AG09309 (cell line): ENCODE measurements around the gene MBD3L5.
"Not testable (repeated sequence)": the region's sequence is repeated elsewhere in the genome, so short reads cannot be mapped to it uniquely, and the experiment has no call there.

Source experiments
- DNase-seq: peaks from one replicate; pipeline ENCODE4 v3.0.0-alpha.2; 2010; ENCODE audit warnings: low read depth
- H3K4me3 ChIP-seq: 2 replicates; pipeline ENCODE4 v1.5.1; 2011; ENCODE audit warnings: mild to moderate bottlenecking, low read depth, low read length, moderate library complexity; ENCODE audit not compliant: control insufficient read depth
- TF ChIP-seq, protein P1 (sequence below): IDR thresholded peaks from 2 replicates; pipeline ENCODE4 v1.5.1; 2011; ENCODE audit warnings: mild to moderate bottlenecking, low read depth, low read length, inconsistent platforms; ENCODE audit not compliant: insufficient read depth, control insufficient read depth; ENCODE audit errors: missing control alignments

Gene MBD3L5

DNA sequence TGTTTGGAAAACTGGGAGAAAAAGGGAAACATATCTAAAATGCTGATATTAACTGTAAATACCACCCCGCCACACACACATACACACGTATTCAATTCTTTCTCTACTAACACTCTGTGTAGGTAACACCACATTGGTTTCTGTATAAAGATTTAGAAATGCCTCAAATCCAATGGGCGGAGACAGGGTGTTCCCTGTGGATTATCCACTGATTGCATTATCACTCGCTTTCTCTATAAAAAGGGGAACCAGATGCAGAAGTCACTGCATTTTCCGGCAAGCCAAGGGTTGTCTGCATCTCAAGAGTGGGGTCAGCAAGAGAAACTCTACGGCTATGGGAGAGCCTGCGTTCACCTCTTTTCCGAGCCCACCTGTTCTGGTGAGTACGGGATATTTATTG lies at the start of gene MBD3L5:
Gene MBD3L5, plus strand, starts transcription at position 301 of the 400 bp plus-strand sequence. Its CDS starts 34 bp downstream, at position 335.
- DNase-seq, H3K4me3 ChIP-seq: not testable (repeated sequence)

DNA sequence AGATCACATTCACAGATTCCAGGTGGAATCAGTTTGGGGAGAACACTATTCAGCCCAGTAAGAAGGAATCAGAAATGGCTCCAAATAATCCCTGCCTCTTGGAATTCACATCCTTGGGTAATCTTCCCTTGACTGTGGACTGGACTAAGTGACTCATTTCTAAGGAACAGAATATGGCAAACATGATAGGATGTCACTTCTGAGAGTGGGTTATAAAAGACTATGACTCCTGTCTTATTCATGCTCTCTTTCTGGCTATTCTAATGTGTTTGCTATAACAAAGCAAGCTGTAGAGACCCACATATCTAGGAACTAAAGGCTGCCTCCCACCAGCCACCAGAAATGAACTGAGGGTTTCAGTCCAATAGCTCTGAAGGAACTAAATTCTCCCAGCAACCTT lies 46.9 kb upstream of the MBD3L5 start:
- TF ChIP-seq, protein P1, sequence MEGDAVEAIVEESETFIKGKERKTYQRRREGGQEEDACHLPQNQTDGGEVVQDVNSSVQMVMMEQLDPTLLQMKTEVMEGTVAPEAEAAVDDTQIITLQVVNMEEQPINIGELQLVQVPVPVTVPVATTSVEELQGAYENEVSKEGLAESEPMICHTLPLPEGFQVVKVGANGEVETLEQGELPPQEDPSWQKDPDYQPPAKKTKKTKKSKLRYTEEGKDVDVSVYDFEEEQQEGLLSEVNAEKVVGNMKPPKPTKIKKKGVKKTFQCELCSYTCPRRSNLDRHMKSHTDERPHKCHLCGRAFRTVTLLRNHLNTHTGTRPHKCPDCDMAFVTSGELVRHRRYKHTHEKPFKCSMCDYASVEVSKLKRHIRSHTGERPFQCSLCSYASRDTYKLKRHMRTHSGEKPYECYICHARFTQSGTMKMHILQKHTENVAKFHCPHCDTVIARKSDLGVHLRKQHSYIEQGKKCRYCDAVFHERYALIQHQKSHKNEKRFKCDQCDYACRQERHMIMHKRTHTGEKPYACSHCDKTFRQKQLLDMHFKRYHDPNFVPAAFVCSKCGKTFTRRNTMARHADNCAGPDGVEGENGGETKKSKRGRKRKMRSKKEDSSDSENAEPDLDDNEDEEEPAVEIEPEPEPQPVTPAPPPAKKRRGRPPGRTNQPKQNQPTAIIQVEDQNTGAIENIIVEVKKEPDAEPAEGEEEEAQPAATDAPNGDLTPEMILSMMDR = no peak
- no peak overlapping the region for H3K4me3 ChIP-seq
- DNase-seq = no peak

DNA sequence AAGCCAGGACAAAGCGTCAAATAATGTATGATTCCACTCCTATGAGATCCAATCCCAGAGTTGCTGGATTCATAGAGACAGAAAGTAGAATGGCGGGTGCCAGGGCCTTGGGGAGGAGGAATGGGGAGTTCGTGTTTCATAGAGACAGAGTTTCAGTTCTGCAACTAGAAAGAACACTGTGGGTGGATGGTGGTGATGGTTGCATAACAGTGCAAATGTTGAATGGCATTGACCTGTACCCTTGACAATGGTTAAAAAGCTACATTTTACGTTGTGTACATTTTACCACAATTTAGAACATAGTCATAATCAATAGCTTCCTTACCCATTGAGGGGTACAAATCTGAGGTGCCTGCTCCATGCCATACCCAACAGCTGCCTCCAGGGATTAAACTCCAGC lies 42.5 kb upstream of the MBD3L5 start:
- no peak overlapping the region for H3K4me3 ChIP-seq
- TF ChIP-seq, protein P1 = no peak
- DNase-seq = no peak

DNA sequence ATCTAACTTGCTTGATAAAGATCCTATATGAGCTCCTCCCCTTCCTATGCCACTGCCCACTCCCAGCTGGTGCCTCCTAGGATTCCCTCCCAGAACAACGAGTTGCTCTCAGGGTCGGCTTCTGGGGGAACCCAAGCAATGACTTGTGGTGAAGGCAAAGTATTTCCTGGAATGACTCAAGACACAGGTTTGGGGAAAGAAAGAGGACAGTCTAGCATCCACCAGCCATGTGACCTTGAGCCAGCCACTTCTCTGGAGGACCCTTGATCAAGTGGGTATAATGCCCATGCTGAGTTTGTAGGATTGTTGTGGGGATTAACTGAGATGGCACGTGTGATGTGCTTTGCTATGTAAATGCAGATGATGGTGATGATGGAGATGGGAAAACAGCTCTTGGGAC lies 42.1 kb upstream of the MBD3L5 start:
- H3K4me3 ChIP-seq = no peak overlapping the region
- TF ChIP-seq, protein P1 = no peak
- no peak for DNase-seq

DNA sequence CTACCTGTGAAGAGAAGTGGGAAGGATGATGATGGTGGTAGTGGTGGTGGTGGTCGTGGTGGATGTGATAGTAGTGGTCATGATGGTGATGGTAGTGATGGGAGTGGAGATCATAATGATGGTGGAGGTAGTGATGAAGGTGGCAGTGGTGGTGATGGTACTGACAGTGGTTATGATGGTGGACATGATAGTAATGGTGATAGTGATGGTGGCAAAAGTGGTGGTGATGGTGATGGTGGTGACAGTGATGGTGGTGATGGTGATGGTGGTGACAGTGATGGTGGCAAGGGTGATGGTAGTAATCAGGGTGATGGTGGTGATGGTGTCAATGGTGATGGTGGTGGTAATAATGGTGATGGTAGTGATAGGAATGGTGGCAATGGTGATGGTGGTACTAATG lies 35.3 kb upstream of the MBD3L5 start:
- H3K4me3 ChIP-seq = no peak overlapping the region
- TF ChIP-seq, protein P1 = no peak
- DNase-seq = no peak

DNA sequence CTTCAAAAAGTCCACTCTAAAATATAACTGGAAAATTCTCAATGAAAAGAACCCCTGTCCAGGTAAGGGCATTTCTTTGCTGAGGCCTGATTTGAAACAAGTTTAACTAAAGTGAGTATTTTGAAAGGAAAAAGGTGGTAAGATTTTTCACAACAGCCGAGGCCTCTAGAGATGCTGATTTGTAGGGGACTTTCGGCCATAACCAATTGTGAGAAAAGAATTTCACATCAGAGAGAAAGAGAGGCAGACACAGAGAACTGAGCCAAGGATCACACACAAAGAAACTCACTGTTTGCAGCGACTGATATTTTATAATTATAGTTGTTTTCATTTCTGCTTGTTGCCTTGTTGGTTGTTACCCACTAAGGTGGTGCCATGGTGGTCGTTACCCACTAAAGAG lies 33.6 kb upstream of the MBD3L5 start:
- H3K4me3 ChIP-seq = no peak overlapping the region
- no peak for DNase-seq
- TF ChIP-seq, protein P1 = no peak

DNA sequence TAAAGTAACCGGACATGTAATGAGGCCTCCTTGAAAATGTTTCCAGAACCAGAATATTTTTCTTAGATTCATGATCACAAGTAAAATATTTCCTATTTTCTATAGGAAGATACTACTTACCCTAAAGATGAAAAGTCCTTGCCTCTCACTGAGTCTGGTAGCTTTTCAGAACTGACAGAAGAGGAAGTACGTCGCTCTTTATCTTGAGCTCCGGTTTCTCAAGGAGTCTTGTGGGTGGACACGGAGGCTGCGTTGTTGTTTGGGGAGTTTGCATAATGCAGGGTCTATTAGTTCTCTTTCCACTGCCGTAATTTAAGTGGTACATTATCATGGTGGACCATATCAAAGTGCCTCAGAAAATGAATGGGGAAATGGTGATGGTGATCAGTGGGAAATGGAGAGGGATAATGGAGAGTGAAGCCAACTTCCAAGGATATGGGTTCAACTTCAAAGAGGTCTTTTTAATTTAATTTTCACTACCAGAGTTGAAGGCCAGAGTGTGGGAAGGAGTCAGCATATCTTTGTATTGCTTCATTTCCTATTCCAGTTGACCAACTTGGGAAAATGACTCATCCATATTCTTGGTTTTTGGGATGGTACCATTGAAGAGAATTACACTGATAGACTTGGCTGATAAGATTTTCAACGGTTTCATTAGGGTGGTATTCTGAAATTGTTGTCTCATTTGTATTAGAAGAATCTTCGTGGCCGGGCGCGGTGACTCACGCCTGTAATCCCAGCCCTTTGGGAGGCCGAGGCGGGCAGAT lies 32.5 kb upstream of the MBD3L5 start:
- DNase-seq = no peak
- TF ChIP-seq, protein P1 = no peak
- no peak overlapping the region for H3K4me3 ChIP-seq
